Measurements from ENCODE around the gene LSM14A.
A peak's percentile ranks its signal among the peaks of the same experiment; 100 is the strongest.
"Not testable (repeated sequence)": the region's sequence is repeated elsewhere in the genome, so short reads cannot be mapped to it uniquely, and the experiment has no call there.

The LSM14A gene

DNA sequence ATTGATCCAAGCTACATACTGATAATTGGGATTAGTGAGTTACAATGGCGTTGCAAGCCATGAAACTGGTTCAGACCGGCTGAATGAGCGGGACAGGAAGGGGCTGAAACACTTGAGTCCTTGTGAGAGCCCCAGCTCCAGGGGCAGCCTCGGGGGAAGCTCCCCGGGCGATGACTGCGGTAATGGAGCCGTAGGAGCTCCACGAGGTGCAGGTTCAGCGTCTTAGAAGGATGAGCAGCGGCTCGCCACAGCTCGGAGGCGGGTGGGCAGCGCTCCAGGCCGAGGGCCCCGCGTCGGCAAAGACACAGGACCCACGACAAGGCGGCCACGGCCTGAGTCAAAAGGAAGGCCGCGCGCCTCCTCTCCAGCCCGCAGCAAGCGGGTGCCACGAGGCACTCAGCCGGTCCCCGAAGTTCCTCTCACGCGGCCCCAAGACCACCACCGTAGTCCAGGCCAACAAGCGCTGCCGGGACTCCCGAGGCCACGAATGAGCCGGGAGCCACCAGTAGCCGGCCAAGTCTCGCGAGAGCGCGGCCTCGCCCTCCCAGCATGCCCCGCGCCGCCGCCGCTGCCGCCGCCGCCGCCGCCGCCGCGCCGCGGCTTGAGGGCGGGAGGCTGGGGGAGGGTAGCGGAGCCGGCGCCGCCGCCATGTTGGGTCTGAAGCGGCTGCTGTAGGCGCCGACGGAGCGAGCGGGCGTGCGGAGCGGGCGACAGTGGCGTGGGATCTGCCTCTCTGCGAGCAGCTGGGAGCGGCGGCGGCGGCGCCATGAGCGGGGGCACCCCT, at the start of gene LSM14A:
TSS of gene LSM14A (plus strand) at position 628 of the 784 bp plus-strand sequence. CDS start at position 767, 139 bp downstream.
- DNase-seq, result peak; percentile 92

DNA sequence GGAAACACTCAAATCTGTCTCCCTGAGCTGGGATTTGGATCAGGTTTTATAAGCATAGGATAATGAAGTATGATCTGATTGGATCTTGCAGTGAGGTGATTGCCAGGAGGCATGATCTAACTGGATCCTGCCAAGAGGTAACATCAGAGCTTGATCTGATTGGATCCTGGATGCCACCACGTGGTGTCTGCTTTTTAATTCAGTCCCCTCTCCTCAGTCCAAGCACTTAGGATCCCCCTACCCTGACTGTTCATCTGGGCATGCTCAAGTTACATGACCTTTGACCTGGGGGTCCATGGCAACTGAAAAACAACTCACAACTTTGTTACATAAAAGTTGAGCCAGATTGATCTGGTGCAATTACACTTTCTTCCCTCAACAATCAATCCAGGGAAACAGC, 47.5 kb upstream of the LSM14A start:
- no peak for DNase-seq

DNA sequence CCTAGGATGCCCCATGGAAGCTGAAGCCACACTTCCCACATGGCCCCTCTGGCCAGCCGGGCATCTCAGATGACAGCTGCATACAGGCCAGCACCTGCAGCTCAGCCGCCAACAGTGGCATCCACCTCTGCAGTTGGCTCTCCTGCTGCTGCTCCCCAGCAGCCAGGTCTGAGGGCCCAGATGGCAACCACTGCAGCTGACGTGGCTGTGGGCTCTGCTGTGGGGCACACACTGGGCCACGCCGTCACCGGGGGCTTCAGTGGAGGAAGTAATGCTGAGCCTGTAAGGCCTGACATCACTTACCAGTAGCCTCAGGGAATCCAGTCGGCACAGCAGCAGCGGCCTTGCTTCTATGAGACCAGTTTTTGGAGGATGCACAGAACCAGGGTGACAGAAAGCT, 45.3 kb upstream of the LSM14A start:
- no peak for DNase-seq

DNA sequence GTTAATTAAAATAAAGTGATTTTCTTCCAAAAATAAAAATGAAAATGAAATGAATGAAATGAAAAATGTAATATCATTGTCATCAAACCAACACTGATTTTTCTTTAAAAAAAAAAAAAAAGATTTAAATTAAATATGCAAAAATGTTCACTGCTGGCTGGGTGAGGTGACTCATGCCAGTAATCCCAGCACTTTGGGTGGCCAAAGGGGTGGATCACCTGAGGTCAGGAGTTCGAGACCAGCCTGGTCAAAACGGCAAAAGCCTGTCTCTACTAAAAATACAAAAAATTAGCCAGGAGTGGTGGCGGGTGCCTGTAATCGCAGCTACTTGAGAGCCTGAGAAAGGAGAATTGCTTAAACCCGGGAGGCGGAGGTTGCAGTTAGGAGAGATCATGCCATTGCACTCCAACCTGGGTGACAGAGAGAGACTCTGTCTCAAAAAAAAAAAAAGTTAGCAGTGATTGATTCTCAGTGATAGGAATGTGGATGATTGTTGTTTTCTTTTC, 44.6 kb upstream of the LSM14A start:
- no peak for DNase-seq

DNA sequence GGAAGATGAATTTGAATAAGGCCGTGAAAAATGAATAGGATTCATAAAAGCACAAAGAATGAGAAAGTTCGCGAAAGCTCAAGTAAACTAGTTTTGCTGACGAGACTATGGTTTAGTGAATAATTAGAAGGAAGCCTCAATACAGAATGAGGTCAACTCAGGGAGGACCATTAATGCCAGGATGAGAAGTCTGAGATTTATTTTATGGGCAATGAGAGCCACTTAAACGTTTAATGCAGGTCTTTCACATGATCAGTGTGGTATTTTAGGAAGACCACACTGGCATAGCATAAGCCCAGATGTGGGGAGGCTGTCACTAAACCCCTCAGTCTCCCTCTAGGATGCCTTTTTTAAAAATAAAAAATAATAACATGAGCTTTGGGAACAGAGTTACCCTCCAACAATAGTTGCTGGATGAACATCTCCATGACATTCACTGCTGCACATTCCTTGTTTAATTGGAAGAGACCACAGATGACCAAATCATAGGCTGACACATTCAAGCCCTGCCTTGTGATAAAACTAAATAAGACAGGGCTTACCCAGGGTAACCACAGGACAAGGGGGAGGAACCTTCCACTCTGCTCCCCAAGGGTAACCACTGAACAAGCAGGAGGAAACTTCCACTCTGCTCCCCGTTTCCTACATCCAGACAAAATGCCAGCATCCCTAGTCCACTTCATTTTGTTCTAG, 43.6 kb upstream of the LSM14A start:
- no peak for DNase-seq

DNA sequence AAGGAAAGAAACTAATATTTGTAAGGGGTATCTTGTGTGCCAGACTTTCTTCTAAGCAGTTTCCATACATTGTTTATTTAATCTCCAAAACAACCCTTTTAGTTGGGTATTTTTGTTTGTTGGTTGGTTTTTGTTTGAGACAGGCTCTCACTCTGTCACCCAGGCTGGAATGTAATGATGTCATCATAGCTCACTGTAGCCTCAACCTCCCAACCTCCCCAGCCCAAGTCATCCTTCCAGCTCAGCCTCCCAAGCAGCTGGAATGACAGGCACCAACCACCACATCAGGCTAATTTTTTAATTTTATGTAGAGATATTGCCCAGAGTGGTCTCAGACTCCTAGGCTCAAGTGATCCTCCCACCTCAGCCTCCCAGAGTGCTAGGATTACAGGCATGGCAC, 41.2 kb upstream of the LSM14A start:
- no peak for DNase-seq

DNA sequence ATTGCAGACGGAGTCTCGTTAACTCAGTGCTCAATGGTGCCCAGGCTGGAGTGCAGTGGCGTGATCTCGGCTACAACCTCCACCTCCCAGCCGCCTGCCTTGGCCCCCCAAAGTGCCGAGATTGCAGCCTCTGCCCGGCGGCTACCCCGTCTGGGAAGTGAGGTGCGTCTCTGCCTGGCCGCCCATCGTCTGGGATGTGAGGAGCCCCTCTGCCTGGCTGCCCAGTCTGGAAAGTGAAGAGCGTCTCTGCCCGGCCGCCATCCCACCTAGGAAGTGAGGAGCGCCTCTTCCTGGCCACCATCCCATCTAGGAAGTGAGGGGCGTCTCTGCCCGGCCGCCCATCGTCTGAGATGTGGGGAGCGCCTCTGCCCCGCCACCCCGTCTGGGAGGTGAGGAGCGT, 40.2 kb upstream of the LSM14A start:
- DNase-seq, result not testable (repeated sequence)

DNA sequence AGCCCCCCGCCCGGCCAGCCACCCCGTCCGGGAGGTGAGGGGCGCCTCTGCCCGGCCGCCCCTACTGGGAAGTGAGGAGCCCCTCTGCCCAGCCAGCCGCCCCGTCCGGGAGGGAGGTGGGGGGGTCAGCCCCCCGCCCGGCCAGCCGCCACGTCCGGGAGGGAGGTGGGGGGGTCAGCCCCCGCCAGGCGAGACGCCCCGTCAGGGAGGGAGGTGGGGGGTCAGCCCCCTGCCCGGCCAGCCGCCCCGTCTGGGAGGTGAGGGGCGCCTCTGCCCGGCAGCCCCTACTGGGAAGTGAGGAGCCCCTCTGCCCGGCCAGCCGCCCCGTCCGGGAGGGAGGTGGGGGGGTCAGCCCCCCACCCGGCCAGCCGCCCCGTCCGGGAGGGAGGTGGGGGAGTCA, 39.6 kb upstream of the LSM14A start:
- DNase-seq, result not testable (repeated sequence)

DNA sequence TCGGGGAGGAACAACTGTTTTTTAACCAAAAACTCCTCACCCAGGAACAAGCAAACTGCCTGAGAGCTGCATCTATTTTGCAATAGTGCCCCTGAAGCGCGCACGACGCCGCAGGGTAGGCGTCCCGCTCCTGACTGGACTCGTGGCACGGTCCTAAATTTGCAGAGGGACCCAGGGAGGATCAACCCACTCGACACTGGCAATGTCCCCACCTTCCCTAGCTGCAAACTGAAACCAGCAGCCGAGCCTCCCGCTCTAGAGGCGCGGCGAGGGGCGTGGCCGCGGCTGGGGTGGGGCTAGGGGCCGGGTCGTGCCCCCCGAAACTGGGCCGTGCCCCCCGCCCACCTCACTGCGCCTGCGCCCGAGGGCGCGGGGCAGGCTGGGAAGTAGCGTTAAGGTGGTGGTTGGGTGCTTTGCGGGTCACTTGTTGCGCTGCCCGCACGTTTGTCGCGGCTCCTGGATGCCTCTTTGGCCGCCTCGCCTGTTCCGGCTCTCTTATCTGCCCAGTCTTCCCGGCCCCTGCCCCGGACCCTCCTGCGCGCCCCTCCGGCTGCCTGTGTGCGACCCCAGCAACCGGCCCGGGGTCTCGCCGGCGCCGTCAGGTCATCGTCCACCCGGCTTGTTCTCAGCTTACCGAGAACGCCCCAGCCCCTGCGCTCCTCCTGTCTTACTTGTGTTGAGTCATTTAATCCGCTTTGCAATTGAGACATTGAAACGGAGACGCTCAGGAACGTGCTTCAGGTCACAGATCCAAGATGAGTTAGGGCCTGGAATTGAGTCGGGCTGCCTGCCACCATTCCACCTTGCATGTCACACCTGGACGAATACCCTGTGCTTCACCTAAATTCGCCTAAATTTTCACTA, 37.9 kb upstream of the LSM14A start:
- DNase-seq, result peak; percentile 92

DNA sequence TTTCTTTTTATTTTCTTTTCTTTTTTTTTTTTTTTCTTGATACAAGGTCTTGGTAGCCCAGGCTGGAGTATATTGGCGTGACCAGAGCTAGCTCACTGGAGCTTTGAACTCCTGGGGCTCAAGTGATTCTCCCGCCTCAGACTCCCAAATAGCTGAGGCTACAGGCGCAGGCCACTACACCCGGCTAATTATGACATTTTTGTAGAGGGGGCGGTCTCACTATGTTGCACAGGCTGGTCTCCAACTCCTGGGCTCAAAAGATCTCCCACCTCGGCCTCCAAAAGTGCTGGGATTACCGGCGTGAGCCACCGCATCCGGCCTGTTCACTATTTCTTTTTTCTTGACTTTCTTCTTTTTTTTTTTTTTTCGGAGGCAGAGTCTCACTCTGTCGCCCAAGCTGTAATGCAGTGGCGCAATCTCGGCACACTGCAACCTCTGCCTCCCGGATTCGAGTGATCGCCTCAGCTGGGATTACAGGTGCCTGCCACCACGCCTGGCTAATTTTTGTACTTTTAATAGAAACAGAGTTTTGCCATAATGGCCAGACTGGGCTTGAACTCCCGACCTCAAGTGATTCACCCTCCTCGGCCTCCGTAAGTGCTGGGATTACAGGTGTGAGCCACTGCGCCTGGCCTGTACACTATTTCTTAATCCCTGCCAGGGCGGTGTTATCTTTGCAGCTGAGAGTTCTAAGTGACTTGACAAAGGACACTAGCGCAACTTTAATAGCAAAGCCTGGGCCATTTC, 37.1 kb upstream of the LSM14A start:
- DNase-seq, result no peak

DNA sequence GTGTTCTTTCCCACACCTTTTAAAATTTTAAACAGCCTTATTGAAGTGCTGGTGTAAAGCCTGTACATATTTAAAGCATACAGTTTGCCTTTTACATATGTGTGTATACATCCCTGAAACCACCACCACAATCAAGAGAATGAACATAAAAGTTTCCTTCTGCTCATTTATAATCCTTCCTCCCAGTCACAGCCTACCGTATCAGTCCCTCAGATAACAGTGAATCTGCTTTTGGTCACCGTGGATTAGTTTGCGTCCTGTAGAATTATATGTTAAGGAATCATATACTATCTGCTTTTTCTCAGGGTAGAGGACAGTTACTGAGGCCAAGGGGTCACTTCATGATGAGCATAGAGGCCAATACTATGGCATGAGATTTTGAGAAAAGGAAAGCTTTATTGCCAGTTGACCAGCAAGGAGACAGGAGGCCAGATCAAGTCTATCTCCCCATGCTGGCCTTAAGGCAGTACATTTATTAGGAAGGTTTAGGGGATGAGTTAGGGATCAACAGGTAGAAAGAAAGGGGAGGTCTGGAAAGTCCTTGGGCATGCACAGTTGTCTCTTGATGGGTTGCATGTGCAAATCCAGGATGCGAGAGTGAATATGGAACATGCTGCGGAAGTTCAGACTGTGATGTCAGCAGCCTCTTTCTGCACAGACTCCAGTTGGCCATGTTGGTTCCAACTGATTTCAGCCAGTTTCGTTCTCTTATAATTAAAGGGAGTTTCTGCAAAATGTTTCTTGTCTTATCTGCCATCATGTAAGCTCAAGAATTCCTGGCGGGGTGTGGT, 36.3 kb upstream of the LSM14A start:
- no peak for DNase-seq

DNA sequence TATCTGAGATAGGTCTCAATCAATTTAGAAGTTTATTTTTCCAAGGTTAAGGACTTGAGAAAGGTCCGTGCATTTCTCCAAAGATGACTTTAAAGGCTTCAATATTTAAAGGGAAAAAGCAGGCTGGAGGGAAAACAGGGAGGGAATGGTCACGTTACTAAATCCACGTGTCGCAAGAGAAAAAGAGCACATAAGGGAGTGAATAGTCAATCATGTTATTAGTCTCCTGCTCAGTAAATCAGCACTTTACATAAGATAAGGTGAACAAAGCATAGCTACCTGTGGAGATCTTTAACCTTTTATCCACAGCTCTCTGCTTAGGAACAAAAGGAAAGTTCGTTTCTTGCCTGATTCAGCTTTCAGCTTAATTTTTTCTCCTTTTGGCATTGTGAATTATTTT, 31.3 kb upstream of the LSM14A start:
- DNase-seq, result no peak

DNA sequence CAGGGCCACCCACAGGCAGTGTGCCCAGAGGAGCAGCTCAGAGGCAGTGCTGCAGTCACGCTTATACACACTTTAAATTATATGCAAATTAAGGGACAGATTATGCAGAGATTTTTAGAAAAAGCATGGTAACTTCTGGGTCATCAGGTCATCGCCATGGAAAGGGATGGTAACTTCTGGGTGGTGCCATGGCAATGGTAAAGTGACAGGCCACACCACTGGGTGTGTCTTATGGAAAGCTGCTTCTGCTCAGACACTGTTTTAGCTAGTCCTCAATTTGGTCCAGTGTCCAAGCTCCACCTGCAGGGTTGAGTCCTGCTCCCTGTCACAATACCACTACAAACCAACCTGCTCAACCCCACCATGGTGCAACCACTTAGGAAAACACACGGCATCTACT, 29.9 kb upstream of the LSM14A start:
- DNase-seq, result no peak

DNA sequence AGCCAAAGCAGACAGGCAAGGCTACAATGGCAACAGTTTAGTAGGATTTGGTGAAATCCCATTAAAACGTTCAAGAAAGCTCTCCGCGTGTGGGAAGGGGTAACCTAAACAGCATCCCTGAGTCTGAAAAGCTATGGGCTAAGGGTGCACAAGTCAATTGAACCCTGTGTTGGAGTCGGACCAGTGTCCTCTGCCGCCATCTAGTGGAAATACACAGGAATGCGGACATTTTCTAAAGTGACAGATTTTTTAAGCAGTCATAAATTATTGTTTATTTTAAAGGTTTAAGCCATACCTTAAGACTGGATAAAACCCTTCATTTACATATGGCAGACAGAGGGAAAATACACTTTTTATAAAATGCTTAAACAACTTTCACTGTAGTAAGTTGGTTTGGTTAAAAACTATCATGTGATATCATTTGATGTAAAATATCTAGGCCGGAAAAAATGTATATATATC, 26.5 kb upstream of the LSM14A start:
- DNase-seq, result peak; percentile 82

DNA sequence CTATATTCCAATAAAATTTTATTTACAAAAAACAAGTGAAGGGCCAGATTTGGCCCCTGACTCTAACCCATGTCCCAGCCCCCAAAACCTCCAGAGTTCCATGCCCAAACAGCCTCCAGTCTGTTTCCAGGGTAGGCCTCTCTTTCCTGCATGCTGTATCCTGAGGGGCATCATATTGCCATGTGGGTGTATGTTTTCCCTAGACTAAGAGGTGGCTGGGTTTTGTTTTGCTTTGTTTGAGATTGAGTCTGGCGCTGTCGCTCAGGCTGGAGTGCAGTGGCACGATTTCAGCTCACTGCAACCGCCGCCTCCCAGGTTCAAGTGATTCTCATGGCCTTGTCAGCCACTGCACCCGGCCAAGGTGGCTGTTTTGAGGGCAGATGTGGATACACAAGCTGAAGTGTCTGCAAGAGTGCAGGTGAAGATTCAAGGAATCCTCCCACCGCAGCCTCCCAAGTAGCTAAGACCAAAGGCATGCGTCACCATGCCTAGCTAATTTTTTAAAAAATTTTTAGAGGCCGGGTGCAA, 23.6 kb upstream of the LSM14A start:
- no peak for DNase-seq

DNA sequence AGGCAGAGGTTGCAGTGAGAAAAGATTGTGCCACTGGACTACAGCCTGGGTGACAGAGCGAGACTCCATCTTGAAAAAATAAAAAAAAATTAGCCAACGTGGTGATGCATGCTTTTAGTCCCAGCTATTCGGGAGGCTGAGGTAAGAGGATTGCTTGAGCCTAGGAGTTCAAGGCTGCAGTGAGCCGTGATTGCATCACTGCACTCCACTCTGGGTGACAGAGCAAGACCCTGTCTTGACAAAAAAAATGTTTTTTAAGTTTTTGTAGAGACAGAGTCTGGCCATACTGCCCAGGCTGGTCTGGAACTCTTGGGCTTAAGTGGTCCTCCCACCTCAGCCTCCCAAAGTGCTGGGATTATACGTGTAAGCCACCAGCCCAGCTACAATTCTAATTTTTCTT, 22.4 kb upstream of the LSM14A start:
- no peak for DNase-seq

DNA sequence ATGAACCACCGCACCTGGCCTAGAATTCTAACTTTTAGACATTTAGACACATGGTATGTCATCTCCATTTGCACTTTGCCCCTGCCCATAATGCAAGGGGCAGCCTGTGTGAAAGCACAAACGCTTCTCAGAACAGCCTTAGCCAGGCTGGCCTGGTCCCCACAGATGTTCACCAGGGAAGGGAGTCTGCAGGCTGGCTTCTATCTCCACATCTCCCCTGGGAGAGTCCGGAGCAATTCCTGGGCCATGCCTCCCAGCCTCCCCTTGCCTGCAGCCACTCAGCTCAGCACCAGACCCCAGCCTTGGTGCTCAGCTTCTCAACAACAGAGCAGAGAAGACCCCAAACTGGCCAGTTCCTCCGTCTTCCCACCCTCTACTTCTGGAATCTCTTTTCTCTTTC, 21.7 kb upstream of the LSM14A start:
- no peak for DNase-seq

DNA sequence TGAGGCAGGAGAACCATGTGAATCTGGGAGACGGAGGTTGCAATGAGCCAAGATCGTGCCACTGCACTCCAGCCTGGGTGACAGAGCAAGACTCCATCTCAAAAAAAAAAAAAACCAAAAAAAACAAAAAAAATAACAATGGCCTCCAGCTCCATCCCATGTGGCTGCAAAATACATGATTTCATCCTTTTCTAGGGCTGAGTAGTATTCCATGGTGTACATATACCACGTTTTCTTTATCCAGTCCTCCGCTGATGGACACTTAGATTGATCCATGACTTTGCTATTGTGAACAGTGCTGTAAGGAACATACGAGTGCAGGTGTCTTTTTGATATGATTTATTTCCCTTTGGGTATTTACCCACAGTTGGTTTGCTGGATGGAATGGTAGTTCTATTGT, 20.9 kb upstream of the LSM14A start:
- no peak for DNase-seq

DNA sequence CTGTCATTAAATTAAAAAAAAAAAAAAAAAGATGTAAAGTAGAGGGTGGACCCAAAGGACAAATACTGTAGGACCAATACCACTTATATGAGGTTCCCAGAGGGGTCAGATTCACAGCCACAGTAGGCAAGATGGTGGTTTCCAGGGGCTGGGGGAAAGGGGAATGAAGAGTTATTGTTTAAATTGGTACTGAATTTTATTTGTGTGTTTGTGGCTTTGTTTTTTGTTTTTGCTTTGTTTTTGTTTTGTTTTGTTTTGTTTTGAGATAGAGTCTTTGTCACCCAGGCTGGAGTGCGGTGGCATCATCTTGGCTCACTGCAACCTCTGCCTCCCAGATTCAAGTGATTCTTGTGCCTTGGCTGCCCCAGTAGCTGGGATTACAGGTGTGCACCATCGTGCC, 17.9 kb upstream of the LSM14A start:
- no peak for DNase-seq

DNA sequence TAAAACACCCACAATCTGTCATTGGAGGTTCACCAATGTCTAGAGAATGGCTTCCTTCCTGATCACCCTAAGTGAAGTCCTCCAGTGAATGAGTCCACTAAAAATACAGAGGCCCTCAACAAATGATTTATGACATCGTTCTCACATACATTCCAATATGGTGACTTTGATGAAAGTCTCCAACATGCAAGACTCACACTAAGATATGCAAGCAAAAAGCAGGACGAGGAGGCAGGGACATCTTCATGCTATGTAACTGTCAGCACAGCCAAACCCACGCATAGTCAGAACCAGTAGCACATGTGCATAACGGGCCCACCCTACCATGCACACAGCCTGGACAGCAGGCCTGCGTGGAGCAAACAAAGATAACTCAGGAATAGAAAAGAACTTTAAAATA, 16.6 kb upstream of the LSM14A start:
- DNase-seq, result no peak

DNA sequence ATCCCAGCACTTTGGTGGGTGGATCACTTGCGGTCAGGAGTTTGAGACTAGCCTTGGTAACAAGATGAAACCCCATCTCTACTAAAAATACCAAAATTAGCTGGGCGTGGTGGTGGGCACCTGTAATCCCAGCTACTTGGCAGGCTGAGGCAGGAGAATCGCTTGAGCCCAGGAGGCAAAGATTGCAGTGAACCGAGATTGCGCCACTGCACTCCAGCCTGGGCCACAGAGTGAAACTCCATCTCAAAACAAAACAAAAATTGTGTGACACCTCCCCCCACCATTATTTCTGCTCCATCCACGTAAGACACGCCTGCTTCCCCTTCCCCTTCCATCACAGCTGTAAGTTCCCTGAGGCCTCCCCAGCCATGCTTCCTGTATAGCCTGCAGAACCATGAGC, 13.3 kb upstream of the LSM14A start:
- not testable (repeated sequence) for DNase-seq
